ENCODE results near the gene TESPA1.

- TF ChIP-seq, protein P1, sequence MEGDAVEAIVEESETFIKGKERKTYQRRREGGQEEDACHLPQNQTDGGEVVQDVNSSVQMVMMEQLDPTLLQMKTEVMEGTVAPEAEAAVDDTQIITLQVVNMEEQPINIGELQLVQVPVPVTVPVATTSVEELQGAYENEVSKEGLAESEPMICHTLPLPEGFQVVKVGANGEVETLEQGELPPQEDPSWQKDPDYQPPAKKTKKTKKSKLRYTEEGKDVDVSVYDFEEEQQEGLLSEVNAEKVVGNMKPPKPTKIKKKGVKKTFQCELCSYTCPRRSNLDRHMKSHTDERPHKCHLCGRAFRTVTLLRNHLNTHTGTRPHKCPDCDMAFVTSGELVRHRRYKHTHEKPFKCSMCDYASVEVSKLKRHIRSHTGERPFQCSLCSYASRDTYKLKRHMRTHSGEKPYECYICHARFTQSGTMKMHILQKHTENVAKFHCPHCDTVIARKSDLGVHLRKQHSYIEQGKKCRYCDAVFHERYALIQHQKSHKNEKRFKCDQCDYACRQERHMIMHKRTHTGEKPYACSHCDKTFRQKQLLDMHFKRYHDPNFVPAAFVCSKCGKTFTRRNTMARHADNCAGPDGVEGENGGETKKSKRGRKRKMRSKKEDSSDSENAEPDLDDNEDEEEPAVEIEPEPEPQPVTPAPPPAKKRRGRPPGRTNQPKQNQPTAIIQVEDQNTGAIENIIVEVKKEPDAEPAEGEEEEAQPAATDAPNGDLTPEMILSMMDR (IDR thresholded peaks at IDR 0.05; ENCODE audit: low read depth, low read length, poor library complexity, severe bottlenecking), result no peak
- TF ChIP-seq EZH2phosphoT487 (IDR thresholded peaks at IDR 0.05; ENCODE audit: borderline replicate concordance, low read length), result no peak
Measured at GRCh38 chr12:54967461-54967860, 17.1 kb downstream of the TESPA1 start.

Measured in DOHH2 (cell line).